ENCODE measurements around the gene KMT5B. TPM values are rescaled to one million over a fixed set of nuclear protein-coding genes. Genes with fewer than 3 reads are reported as not detected.

KMT5B gene
- total RNA-seq, 1 experiment from 2014 or later, result 39.2 TPM

DNA sequence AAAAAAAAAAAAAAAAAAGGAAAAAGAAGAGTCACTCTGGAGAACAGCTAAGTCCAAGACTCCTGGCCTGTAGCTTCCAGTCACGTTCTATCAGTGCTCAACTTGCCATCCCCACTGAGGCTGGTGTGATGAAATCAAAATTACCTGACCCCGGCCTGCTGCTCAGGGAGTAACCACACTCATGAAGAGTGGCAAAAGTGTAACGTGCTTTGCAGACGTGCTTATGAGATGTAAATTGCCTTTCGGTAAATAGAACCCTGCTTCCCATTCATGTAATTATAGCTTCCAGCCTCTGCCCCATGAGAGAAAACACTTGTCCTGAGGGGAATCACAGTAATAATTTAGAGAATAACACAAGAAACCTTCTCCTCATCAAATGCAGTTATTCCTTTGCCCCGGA is 63.7 kb downstream of the KMT5B start:
- H3K4me1 Mint-ChIP-seq (ENCODE audit: low read depth, unreplicated experiment), result peaks cover 40% of the 10 kb centered on the region
- no peak overlapping the region for H3K4me3 Mint-ChIP-seq (ENCODE audit: low read depth, unreplicated experiment)
- no peaks in the 10 kb centered on the region for H3K27me3 Mint-ChIP-seq (ENCODE audit: unreplicated experiment)
- intact Hi-C loops (cut with micrococcal nuclease; ENCODE audit: unreplicated experiment), result loop anchor here (5.0 kb wide), 1 partner anchor 42 kb away; no protein-coding TSS in a partner anchor
- H3K9me3 Mint-ChIP-seq (ENCODE audit: low read depth, unreplicated experiment), result no peaks in the 10 kb centered on the region
- BruUV-seq (replicated peaks), result no TSS peak
- DNase-seq, result no peak
- CTCF ChIA-PET, result interaction anchor here (0.6 to 0.9 kb wide), 3 partner anchors 15 to 50 kb away, joined by 3 to 4 read pairs (median 4); no protein-coding TSS in a partner anchor
- no peak overlapping the region for H3K27ac Mint-ChIP-seq (ENCODE audit: unreplicated experiment)
- TF ChIP-seq, protein P1, sequence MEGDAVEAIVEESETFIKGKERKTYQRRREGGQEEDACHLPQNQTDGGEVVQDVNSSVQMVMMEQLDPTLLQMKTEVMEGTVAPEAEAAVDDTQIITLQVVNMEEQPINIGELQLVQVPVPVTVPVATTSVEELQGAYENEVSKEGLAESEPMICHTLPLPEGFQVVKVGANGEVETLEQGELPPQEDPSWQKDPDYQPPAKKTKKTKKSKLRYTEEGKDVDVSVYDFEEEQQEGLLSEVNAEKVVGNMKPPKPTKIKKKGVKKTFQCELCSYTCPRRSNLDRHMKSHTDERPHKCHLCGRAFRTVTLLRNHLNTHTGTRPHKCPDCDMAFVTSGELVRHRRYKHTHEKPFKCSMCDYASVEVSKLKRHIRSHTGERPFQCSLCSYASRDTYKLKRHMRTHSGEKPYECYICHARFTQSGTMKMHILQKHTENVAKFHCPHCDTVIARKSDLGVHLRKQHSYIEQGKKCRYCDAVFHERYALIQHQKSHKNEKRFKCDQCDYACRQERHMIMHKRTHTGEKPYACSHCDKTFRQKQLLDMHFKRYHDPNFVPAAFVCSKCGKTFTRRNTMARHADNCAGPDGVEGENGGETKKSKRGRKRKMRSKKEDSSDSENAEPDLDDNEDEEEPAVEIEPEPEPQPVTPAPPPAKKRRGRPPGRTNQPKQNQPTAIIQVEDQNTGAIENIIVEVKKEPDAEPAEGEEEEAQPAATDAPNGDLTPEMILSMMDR (IDR thresholded peaks at IDR 0.05; ENCODE audit: unreplicated experiment), result no peak
- H3K36me3 Mint-ChIP-seq (ENCODE audit: insufficient read depth, unreplicated experiment), result peaks cover 25% of the 10 kb centered on the region

DNA sequence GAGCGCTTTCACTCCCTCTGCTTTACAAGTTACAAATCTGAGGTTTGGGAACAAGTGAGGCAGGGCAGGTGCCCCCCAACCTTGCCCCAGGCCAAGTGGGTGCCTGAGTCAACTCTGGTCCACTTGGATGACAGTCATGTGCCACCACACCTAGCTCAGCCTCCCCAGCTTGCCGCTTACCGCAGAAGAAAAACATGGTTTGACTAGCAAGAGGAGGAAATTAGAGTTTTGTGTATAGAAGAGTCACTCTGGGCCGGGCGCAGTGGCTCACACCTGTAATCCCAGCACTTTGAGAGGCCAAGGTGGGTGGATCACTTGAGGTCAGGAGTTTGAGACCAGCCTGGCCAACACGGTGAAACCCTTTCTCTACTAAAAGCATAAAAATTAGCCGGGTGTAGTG is 64.2 kb downstream of the KMT5B start:
- intact Hi-C loops (cut with micrococcal nuclease; ENCODE audit: unreplicated experiment), result loop anchor here (5.0 kb wide), 1 partner anchor 42 kb away; no protein-coding TSS in a partner anchor

DNA sequence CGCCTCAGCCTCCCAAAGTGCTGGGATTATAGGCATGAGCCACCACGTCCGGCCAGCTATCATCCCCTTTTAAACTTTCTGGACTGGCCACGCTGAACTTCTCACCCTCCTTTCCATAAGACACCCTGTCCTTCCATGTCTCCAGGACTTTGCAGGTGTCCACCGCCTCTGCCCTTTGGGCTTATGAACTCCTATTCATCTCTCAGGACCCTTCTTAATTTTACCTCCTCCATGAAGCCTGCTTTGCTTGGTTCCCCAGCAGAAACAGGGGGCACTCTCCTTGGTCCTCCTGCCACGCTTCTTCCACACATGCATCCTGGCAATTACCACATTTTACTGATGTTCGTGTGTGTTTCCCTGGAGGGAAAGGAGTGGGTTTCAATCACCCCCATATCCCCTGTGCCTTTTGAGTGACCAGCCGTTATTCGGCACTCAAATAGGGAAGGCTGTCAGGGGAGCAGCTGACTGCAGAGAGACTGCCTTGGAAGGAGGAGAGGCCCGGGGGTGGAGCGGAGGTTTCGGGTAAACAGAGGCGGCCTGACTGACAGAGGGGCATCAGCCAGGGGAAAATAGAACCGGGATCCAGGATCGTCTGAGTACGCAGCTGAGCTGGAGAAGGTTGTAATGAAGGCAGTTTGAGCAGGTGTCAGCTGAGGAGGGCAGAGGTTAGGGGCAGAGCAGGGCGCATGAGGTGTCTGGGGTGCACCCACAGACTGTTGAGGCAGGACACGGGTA is 64.9 kb downstream of the KMT5B start:
- peak overlapping the region; percentile 60 for H3K27ac Mint-ChIP-seq (ENCODE audit: unreplicated experiment)
- peak overlapping the region; percentile 2 for H3K4me3 Mint-ChIP-seq (ENCODE audit: low read depth, unreplicated experiment)
- peaks cover 21% of the 10 kb centered on the region for H3K36me3 Mint-ChIP-seq (ENCODE audit: insufficient read depth, unreplicated experiment)
- intact Hi-C loops (cut with micrococcal nuclease; ENCODE audit: unreplicated experiment), result loop anchor here (5.0 kb wide), 1 partner anchor 41 kb away; no protein-coding TSS in a partner anchor
- peaks cover 40% of the 10 kb centered on the region for H3K4me1 Mint-ChIP-seq (ENCODE audit: low read depth, unreplicated experiment)
- CTCF ChIA-PET, result no interaction called here
- H3K27me3 Mint-ChIP-seq (ENCODE audit: unreplicated experiment), result no peaks in the 10 kb centered on the region
- BruUV-seq (replicated peaks), result no TSS peak
- DNase-seq, result no peak
- TF ChIP-seq, protein P1 (IDR thresholded peaks at IDR 0.05; ENCODE audit: unreplicated experiment), result no peak
- no peaks in the 10 kb centered on the region for H3K9me3 Mint-ChIP-seq (ENCODE audit: low read depth, unreplicated experiment)

More for the DNA sequence above, 64.2 kb downstream of the KMT5B start:
- TF ChIP-seq, protein P1 (IDR thresholded peaks at IDR 0.05; ENCODE audit: unreplicated experiment), result no peak
- no peaks in the 10 kb centered on the region for H3K9me3 Mint-ChIP-seq (ENCODE audit: low read depth, unreplicated experiment)
- DNase-seq, result no peak
- BruUV-seq (replicated peaks), result no TSS peak
- CTCF ChIA-PET, result interaction anchor here (0.9 kb wide), 1 partner anchor 16 kb away, joined by 4 read pairs; no protein-coding TSS in a partner anchor
- no peaks in the 10 kb centered on the region for H3K27me3 Mint-ChIP-seq (ENCODE audit: unreplicated experiment)
- no peak overlapping the region for H3K27ac Mint-ChIP-seq (ENCODE audit: unreplicated experiment)
- no peak overlapping the region for H3K4me3 Mint-ChIP-seq (ENCODE audit: low read depth, unreplicated experiment)
- peaks cover 25% of the 10 kb centered on the region for H3K36me3 Mint-ChIP-seq (ENCODE audit: insufficient read depth, unreplicated experiment)
- H3K4me1 Mint-ChIP-seq (ENCODE audit: low read depth, unreplicated experiment), result peaks cover 40% of the 10 kb centered on the region

DNA sequence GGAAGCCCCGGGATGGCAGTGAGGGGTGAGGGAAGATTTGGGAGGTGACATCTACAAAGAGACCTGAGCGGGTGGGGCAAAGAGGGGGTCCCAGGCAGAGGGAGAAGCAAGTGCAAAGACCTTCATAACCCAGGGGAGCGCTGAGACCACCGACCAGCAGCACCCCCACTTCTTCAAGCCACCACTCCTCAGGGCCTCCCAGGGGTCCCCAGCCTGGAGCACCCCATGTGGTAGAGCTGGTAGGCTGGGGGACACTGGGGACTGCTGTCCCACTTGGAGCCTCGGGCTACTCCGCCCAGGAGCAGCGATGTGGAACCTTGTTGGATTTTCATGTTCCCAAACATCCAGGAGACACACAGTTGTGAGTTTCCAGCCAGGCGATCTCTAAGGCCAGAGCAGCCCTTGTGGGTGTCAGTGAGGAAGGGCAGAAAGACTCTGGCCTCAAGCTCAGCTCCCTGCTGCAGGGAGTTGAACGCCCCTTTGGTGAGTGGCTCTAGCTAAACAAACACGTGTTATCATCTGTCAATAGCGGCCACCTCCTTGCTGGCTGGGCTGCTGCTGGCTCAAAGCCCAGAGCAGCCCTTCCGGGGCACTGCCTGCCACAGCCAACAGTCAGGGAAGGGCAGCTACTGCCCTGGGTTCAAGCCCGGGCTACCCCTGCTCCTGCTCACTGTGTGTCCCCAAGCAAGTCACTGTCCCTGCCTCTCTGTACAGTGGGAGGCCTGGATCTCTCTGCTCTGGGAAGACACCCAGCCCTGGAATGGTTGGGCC is 66.2 kb downstream of the KMT5B start:
- H3K36me3 Mint-ChIP-seq (ENCODE audit: insufficient read depth, unreplicated experiment), result peaks cover 21% of the 10 kb centered on the region
- DNase-seq, result peak; percentile 85
- TF ChIP-seq, protein P1 (IDR thresholded peaks at IDR 0.05; ENCODE audit: unreplicated experiment), result no peak
- CTCF ChIA-PET, result interaction anchor here (0.5 to 2.6 kb wide), 13 partner anchors 10 to 1809 kb away, joined by 3 to 17 read pairs (median 4); no protein-coding TSS in a partner anchor
- peak overlapping the region; percentile 29 for H3K4me3 Mint-ChIP-seq (ENCODE audit: low read depth, unreplicated experiment)
- BruUV-seq (replicated peaks), result TSS peak; percentile 95
- no peaks in the 10 kb centered on the region for H3K27me3 Mint-ChIP-seq (ENCODE audit: unreplicated experiment)
- H3K27ac Mint-ChIP-seq (ENCODE audit: unreplicated experiment), result peak overlapping the region; percentile 90
- intact Hi-C loops (cut with micrococcal nuclease; ENCODE audit: unreplicated experiment), result loop anchor here (2.0 to 5.0 kb wide), 2 partner anchors 24 to 40 kb away; no protein-coding TSS in a partner anchor
- peaks cover 43% of the 10 kb centered on the region for H3K4me1 Mint-ChIP-seq (ENCODE audit: low read depth, unreplicated experiment)
- no peaks in the 10 kb centered on the region for H3K9me3 Mint-ChIP-seq (ENCODE audit: low read depth, unreplicated experiment)
